ENCODE results near the gene FAM181B.

GRCh38 chr11:82719361-82720105 lies 14.1 kb downstream of the FAM181B start:
- TF ChIP-seq GATA2 (IDR thresholded peaks at IDR 0.05; ENCODE audit: low read depth, low read length): no peak
- TF ChIP-seq GATA3 (IDR thresholded peaks at IDR 0.05; ENCODE audit: low read depth, low read length): no peak
